Tibial nerve (tissue), 4 donors: ENCODE data around the gene TRAF7. TPM values are rescaled to one million over a fixed set of nuclear protein-coding genes. Genes with fewer than 3 reads are reported as not detected.
A peak's percentile ranks its signal among the peaks of the same experiment; 100 is the strongest.

ENCODE experiments used
- DNase-seq, 2 donors: peaks; one replicate each; pipeline ENCODE4 v3.0.0-alpha.2; 2019; ENCODE audit warnings: low spot score in 2 of 2
- H3K27ac ChIP-seq, 4 donors: fragments of 200-600 bp; sonication (generic) in 3 of 4; one replicate each; pipeline ENCODE4 v1.5.1; 2017 to 2019; ENCODE audit warnings: mild to moderate bottlenecking in 1 of 4
- H3K27me3 ChIP-seq, 2 donors: fragments of 200-600 bp; sonication (generic) in 1 of 2; one replicate each; pipeline versions ENCODE4 v1.5.1 to v1.6.0; 2017 to 2019
- H3K36me3 ChIP-seq, 3 donors: fragments of 200-600 bp; sonication (generic); one replicate each; pipeline ENCODE4 v1.5.1; 2018 to 2019
- H3K4me1 ChIP-seq, 4 donors: fragments of 200-600 bp; sonication (generic) in 3 of 4; one replicate each; pipeline ENCODE4 v1.5.1; 2017 to 2019
- H3K4me3 ChIP-seq, 4 donors: fragments of 200-600 bp; sonication (generic) in 3 of 4; one replicate each; pipeline ENCODE4 v1.5.1; 2017 to 2019; ENCODE audit warnings: mild to moderate bottlenecking in 1 of 4, moderate library complexity in 1 of 4
- H3K9me3 ChIP-seq, 4 donors: fragments of 200-600 bp; sonication (generic) in 3 of 4; one replicate each; pipeline ENCODE4 v1.5.1; 2017 to 2019
- CTCF ChIP-seq, 5 experiments: fragments of 200-600 bp in 3 of 5; fragments of 450-650 bp in 2 of 5; sonication (generic) in 3 of 5; IDR thresholded peaks; one replicate each; pipeline ENCODE4 v1.5.1; 2016 to 2019; ENCODE audit warnings: antibody characterized with exemption in 5 of 5, mild to moderate bottlenecking in 3 of 5, moderate library complexity in 2 of 5
- EP300 ChIP-seq, 2 donors: sonication (generic); formaldehyde crosslinking; IDR thresholded peaks; one replicate each; pipeline ENCODE4 v1.6.1; 2017; ENCODE audit warnings: antibody characterized with exemption in 2 of 2, mild to moderate bottlenecking in 1 of 2
- POLR2A ChIP-seq, 2 donors: fragments of 450-650 bp; IDR thresholded peaks; one replicate each; pipeline ENCODE4 v1.6.1; 2017; ENCODE audit warnings: antibody characterized with exemption in 2 of 2, mild to moderate bottlenecking in 2 of 2, moderate library complexity in 2 of 2
- WGBS, 2 donors: methylation state at CpG; one replicate each; pipeline ENCODE4 v1.1.5; 2018; 5-methylcytosine and 5-hydroxymethylcytosine counted together
- total RNA-seq, 4 donors: library from RNA; depleted of rRNA; stranded (reverse); fragments of >200 nt; gene quantifications; one replicate each; pipeline ENCODE4 v1.1.0, GENCODE V29; 2016

Gene TRAF7
- total RNA-seq, 4 donors from 2014 or later: 29.1 to 53.7 (median 38.4) TPM

- Histone ChIP-seq H3K4me3 (no peak overlapping the region), H3K27me3 (no peaks in the 10 kb centered on the region), H3K27ac (no peak overlapping the region), H3K9me3 (no peaks in the 10 kb centered on the region), H3K36me3 (peaks cover 0 to 67% (median 9%) of the 10 kb centered on the region in 3 donors), H3K4me1 (peaks cover 0 to 14% (median 3%) of the 10 kb centered on the region in 4 donors)
- no peak for DNase-seq
- WGBS, 2 donors: 89% methylated on average over 17 of the region's 17 CpGs
- TF ChIP-seq CTCF (IDR thresholded peaks at IDR 0.05) (no peak), POLR2A (IDR thresholded peaks at IDR 0.05) (no peak), EP300 (IDR thresholded peaks at IDR 0.05) (no peak)
These were observed 10.9 kb downstream of the TRAF7 start for GRCh38 chr16:2166263-2167067.

- Histone ChIP-seq H3K9me3 (no peaks in the 10 kb centered on the region), H3K27me3 (no peaks in the 10 kb centered on the region), H3K4me1 (peaks cover 0 to 7% (median 3%) of the 10 kb centered on the region in 4 donors), H3K4me3 (no peak overlapping the region), H3K36me3 (peaks cover 0 to 74% (median 11%) of the 10 kb centered on the region in 3 donors), H3K27ac (no peak overlapping the region)
- no peak for TF ChIP-seq EP300 (IDR thresholded peaks at IDR 0.05)
- no peak for TF ChIP-seq POLR2A (IDR thresholded peaks at IDR 0.05)
- TF ChIP-seq CTCF (IDR thresholded peaks at IDR 0.05): no peak
- 72 to 88% methylated on average over 9 to 17 of the region's 18 CpGs for WGBS, 2 donors
- no peak for DNase-seq
These were observed 11.6 kb downstream of the TRAF7 start for GRCh38 chr16:2167068-2167638.

- 60 to 80% methylated on average over 2 to 13 of the region's 18 CpGs for whole genome bisulfite sequencing, 2 donors
- DNase-seq: no peak
- no peaks in the 10 kb centered on the region for H3K4me1 ChIP-seq
- peak overlapping the region in 2 of 4 donors; percentile 17 to 69 for H3K27ac ChIP-seq
- peak overlapping the region in 1 of 4 donors; percentile 41 for H3K4me3 ChIP-seq
- H3K27me3 ChIP-seq: no peaks in the 10 kb centered on the region
- TF ChIP-seq POLR2A (IDR thresholded peaks at IDR 0.05): no peak
- TF ChIP-seq CTCF (IDR thresholded peaks at IDR 0.05): no peak
- no peak for TF ChIP-seq EP300 (IDR thresholded peaks at IDR 0.05)
- H3K9me3 ChIP-seq: no peaks in the 10 kb centered on the region
- H3K36me3 ChIP-seq: peaks cover 0 to 94% (median 27%) of the 10 kb centered on the region in 3 donors
These were observed 14.5 kb downstream of the TRAF7 start for GRCh38 chr16:2170080-2170479.

GRCh38 chr16:2170587-2171435 lies 15.2 kb downstream of the TRAF7 start:
- no peak for DNase-seq
- H3K4me1 ChIP-seq: no peaks in the 10 kb centered on the region
- whole genome bisulfite sequencing, 2 donors: 82 to 92% methylated on average over 23 to 26 of the region's 47 CpGs
- no peak for TF ChIP-seq POLR2A (IDR thresholded peaks at IDR 0.05)
- no peak for TF ChIP-seq CTCF (IDR thresholded peaks at IDR 0.05)
- no peak for TF ChIP-seq EP300 (IDR thresholded peaks at IDR 0.05)
- H3K9me3 ChIP-seq: no peaks in the 10 kb centered on the region
- peak overlapping the region in 1 of 4 donors; percentile 41 for H3K4me3 ChIP-seq
- no peaks in the 10 kb centered on the region for H3K27me3 ChIP-seq
- H3K36me3 ChIP-seq: peaks cover 0 to 99% (median 34%) of the 10 kb centered on the region in 3 donors
- H3K27ac ChIP-seq: peak overlapping the region in 1 of 4 donors; percentile 69
